ENCODE data around the gene ZBTB40.

ZBTB40 gene

GRCh38 chr1:22524481-22524880, 72.8 kb downstream of the ZBTB40 start:
- Histone ChIP-seq H3K9me3 (ENCODE audit: control insufficient read depth, insufficient read depth, low read length) (no peaks in the 10 kb centered on the region), H3K4me3 (ENCODE audit: low read depth, low read length) (no peak overlapping the region), H3K9ac (ENCODE audit: low read depth, low read length) (no peak overlapping the region), H3K27me3 (ENCODE audit: control insufficient read depth, insufficient read depth, low read length) (no peaks in the 10 kb centered on the region), H3K4me1 (ENCODE audit: control insufficient read depth, insufficient read depth, low read length) (no peaks in the 10 kb centered on the region), H3K36me3 (ENCODE audit: control insufficient read depth, insufficient read depth, low read length) (peaks cover 68% of the 10 kb centered on the region), H3K27ac (ENCODE audit: low read depth, low read length) (no peak overlapping the region)

- H3K27me3 ChIP-seq (ENCODE audit: control insufficient read depth, insufficient read depth, low read length), result no peaks in the 10 kb centered on the region
- H3K9ac ChIP-seq (ENCODE audit: low read depth, low read length), result no peak overlapping the region
- no peak overlapping the region for H3K4me3 ChIP-seq (ENCODE audit: low read depth, low read length)
- H3K9me3 ChIP-seq (ENCODE audit: control insufficient read depth, insufficient read depth, low read length), result no peaks in the 10 kb centered on the region
- H3K36me3 ChIP-seq (ENCODE audit: control insufficient read depth, insufficient read depth, low read length), result peaks cover 61% of the 10 kb centered on the region
- no peak overlapping the region for H3K27ac ChIP-seq (ENCODE audit: low read depth, low read length)
- H3K4me1 ChIP-seq (ENCODE audit: control insufficient read depth, insufficient read depth, low read length), result no peaks in the 10 kb centered on the region
These were observed 73.6 kb downstream of the ZBTB40 start for GRCh38 chr1:22525211-22525610.

GRCh38 chr1:22525646-22526045, 74.0 kb downstream of the ZBTB40 start:
- Histone ChIP-seq H3K9ac (ENCODE audit: low read depth, low read length) (no peak overlapping the region), H3K4me1 (ENCODE audit: control insufficient read depth, insufficient read depth, low read length) (no peaks in the 10 kb centered on the region), H3K27me3 (ENCODE audit: control insufficient read depth, insufficient read depth, low read length) (no peaks in the 10 kb centered on the region), H3K36me3 (ENCODE audit: control insufficient read depth, insufficient read depth, low read length) (peaks cover 56% of the 10 kb centered on the region), H3K27ac (ENCODE audit: low read depth, low read length) (no peak overlapping the region), H3K4me3 (ENCODE audit: low read depth, low read length) (no peak overlapping the region), H3K9me3 (ENCODE audit: control insufficient read depth, insufficient read depth, low read length) (no peaks in the 10 kb centered on the region)

- no peaks in the 10 kb centered on the region for H3K27me3 ChIP-seq (ENCODE audit: control insufficient read depth, insufficient read depth, low read length)
- H3K27ac ChIP-seq (ENCODE audit: low read depth, low read length), result no peak overlapping the region
- no peaks in the 10 kb centered on the region for H3K4me1 ChIP-seq (ENCODE audit: control insufficient read depth, insufficient read depth, low read length)
- H3K9me3 ChIP-seq (ENCODE audit: control insufficient read depth, insufficient read depth, low read length), result no peaks in the 10 kb centered on the region
- H3K4me3 ChIP-seq (ENCODE audit: low read depth, low read length), result no peak overlapping the region
- H3K36me3 ChIP-seq (ENCODE audit: control insufficient read depth, insufficient read depth, low read length), result peaks cover 53% of the 10 kb centered on the region
- no peak overlapping the region for H3K9ac ChIP-seq (ENCODE audit: low read depth, low read length)
These were observed 74.4 kb downstream of the ZBTB40 start for GRCh38 chr1:22526098-22526497.

GRCh38 chr1:22526677-22527076, 75.0 kb downstream of the ZBTB40 start:
- Histone ChIP-seq H3K4me1 (ENCODE audit: control insufficient read depth, insufficient read depth, low read length) (no peaks in the 10 kb centered on the region), H3K36me3 (ENCODE audit: control insufficient read depth, insufficient read depth, low read length) (peaks cover 47% of the 10 kb centered on the region), H3K9ac (ENCODE audit: low read depth, low read length) (no peak overlapping the region), H3K9me3 (ENCODE audit: control insufficient read depth, insufficient read depth, low read length) (no peaks in the 10 kb centered on the region), H3K4me3 (ENCODE audit: low read depth, low read length) (no peak overlapping the region), H3K27ac (ENCODE audit: low read depth, low read length) (no peak overlapping the region), H3K27me3 (ENCODE audit: control insufficient read depth, insufficient read depth, low read length) (no peaks in the 10 kb centered on the region)

- no peak overlapping the region for H3K9ac ChIP-seq (ENCODE audit: low read depth, low read length)
- H3K4me3 ChIP-seq (ENCODE audit: low read depth, low read length), result no peak overlapping the region
- no peaks in the 10 kb centered on the region for H3K4me1 ChIP-seq (ENCODE audit: control insufficient read depth, insufficient read depth, low read length)
- no peaks in the 10 kb centered on the region for H3K27me3 ChIP-seq (ENCODE audit: control insufficient read depth, insufficient read depth, low read length)
- peaks cover 43% of the 10 kb centered on the region for H3K36me3 ChIP-seq (ENCODE audit: control insufficient read depth, insufficient read depth, low read length)
- no peaks in the 10 kb centered on the region for H3K9me3 ChIP-seq (ENCODE audit: control insufficient read depth, insufficient read depth, low read length)
- no peak overlapping the region for H3K27ac ChIP-seq (ENCODE audit: low read depth, low read length)
These were observed 75.5 kb downstream of the ZBTB40 start for GRCh38 chr1:22527122-22527521.

- H3K4me1 ChIP-seq (ENCODE audit: control insufficient read depth, insufficient read depth, low read length), result no peaks in the 10 kb centered on the region
- no peak overlapping the region for H3K9ac ChIP-seq (ENCODE audit: low read depth, low read length)
- H3K9me3 ChIP-seq (ENCODE audit: control insufficient read depth, insufficient read depth, low read length), result no peaks in the 10 kb centered on the region
- H3K4me3 ChIP-seq (ENCODE audit: low read depth, low read length), result no peak overlapping the region
- H3K27me3 ChIP-seq (ENCODE audit: control insufficient read depth, insufficient read depth, low read length), result no peaks in the 10 kb centered on the region
- no peak overlapping the region for H3K27ac ChIP-seq (ENCODE audit: low read depth, low read length)
- peaks cover 38% of the 10 kb centered on the region for H3K36me3 ChIP-seq (ENCODE audit: control insufficient read depth, insufficient read depth, low read length)
These were observed 76.1 kb downstream of the ZBTB40 start for GRCh38 chr1:22527555-22528296.

- no peak overlapping the region for H3K27ac ChIP-seq (ENCODE audit: low read depth, low read length)
- H3K4me1 ChIP-seq (ENCODE audit: control insufficient read depth, insufficient read depth, low read length), result no peaks in the 10 kb centered on the region
- H3K27me3 ChIP-seq (ENCODE audit: control insufficient read depth, insufficient read depth, low read length), result no peaks in the 10 kb centered on the region
- peaks cover 34% of the 10 kb centered on the region for H3K36me3 ChIP-seq (ENCODE audit: control insufficient read depth, insufficient read depth, low read length)
- no peak overlapping the region for H3K4me3 ChIP-seq (ENCODE audit: low read depth, low read length)
- no peaks in the 10 kb centered on the region for H3K9me3 ChIP-seq (ENCODE audit: control insufficient read depth, insufficient read depth, low read length)
- no peak overlapping the region for H3K9ac ChIP-seq (ENCODE audit: low read depth, low read length)
These were observed 76.8 kb downstream of the ZBTB40 start for GRCh38 chr1:22528451-22528850.

- Histone ChIP-seq H3K9me3 (ENCODE audit: control insufficient read depth, insufficient read depth, low read length) (no peaks in the 10 kb centered on the region), H3K9ac (ENCODE audit: low read depth, low read length) (no peak overlapping the region), H3K4me3 (ENCODE audit: low read depth, low read length) (no peak overlapping the region), H3K4me1 (ENCODE audit: control insufficient read depth, insufficient read depth, low read length) (no peaks in the 10 kb centered on the region), H3K27me3 (ENCODE audit: control insufficient read depth, insufficient read depth, low read length) (no peaks in the 10 kb centered on the region), H3K36me3 (ENCODE audit: control insufficient read depth, insufficient read depth, low read length) (peaks cover 18% of the 10 kb centered on the region), H3K27ac (ENCODE audit: low read depth, low read length) (no peak overlapping the region)
These were observed 78.4 kb downstream of the ZBTB40 start for GRCh38 chr1:22529901-22530621.

GRCh38 chr1:22530715-22531114, 79.1 kb downstream of the ZBTB40 start:
- Histone ChIP-seq H3K9ac (ENCODE audit: low read depth, low read length) (no peak overlapping the region), H3K36me3 (ENCODE audit: control insufficient read depth, insufficient read depth, low read length) (peaks cover 13% of the 10 kb centered on the region), H3K27ac (ENCODE audit: low read depth, low read length) (no peak overlapping the region), H3K4me1 (ENCODE audit: control insufficient read depth, insufficient read depth, low read length) (no peaks in the 10 kb centered on the region), H3K27me3 (ENCODE audit: control insufficient read depth, insufficient read depth, low read length) (no peaks in the 10 kb centered on the region), H3K9me3 (ENCODE audit: control insufficient read depth, insufficient read depth, low read length) (no peaks in the 10 kb centered on the region), H3K4me3 (ENCODE audit: low read depth, low read length) (no peak overlapping the region)

GRCh38 chr1:22531251-22531650, 79.6 kb downstream of the ZBTB40 start:
- Histone ChIP-seq H3K27me3 (ENCODE audit: control insufficient read depth, insufficient read depth, low read length) (no peaks in the 10 kb centered on the region), H3K27ac (ENCODE audit: low read depth, low read length) (no peak overlapping the region), H3K36me3 (ENCODE audit: control insufficient read depth, insufficient read depth, low read length) (peaks cover 10% of the 10 kb centered on the region), H3K4me3 (ENCODE audit: low read depth, low read length) (no peak overlapping the region), H3K9ac (ENCODE audit: low read depth, low read length) (no peak overlapping the region), H3K4me1 (ENCODE audit: control insufficient read depth, insufficient read depth, low read length) (no peaks in the 10 kb centered on the region), H3K9me3 (ENCODE audit: control insufficient read depth, insufficient read depth, low read length) (no peaks in the 10 kb centered on the region)
